ENCODE data around the gene CALY.

DNA sequence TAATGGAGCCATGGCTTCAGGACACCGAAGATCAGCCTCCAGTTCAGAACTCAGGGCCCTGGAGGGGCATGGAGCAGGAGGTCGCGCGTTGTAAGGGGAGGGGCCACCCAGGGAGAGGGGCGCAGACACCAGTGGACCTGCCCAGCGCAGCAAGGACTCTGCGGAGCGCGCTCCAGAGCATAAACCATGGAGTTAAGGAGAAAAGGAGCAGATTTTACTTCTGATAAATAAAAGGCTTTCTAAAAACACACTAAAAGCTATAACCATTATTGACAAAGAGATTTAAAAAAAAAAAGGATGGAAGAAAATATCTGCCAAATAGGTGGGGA, 10.5 kb downstream of the CALY start:
- TF ChIP-seq FOXM1 (IDR thresholded peaks at IDR 0.05; ENCODE audit: borderline replicate concordance, low read depth), result no peak
- TF ChIP-seq TEAD4 (IDR thresholded peaks at IDR 0.05), result no peak
